GM23248 (cell line): ENCODE data around the gene GRID2. TPM values are rescaled to one million over a fixed set of nuclear protein-coding genes. Genes with fewer than 3 reads are reported as not detected.
"Not testable (repeated sequence)": the region's sequence is repeated elsewhere in the genome, so short reads cannot be mapped to it uniquely, and the experiment has no call there.

Experiments
- DNase-seq: peaks from one replicate; pipeline ENCODE4 v3.0.0-alpha.2; 2015
- H2AFZ ChIP-seq: fragments of 200-600 bp; sonication (generic); 2 replicates; pipeline ENCODE4 v1.6.1; 2016; ENCODE audit warnings: antibody characterized with exemption
- H3F3A ChIP-seq: fragments of 200-600 bp; sonication (generic); 2 replicates; pipeline ENCODE4 v1.6.1; 2016; ENCODE audit warnings: mild to moderate bottlenecking, antibody characterized with exemption, mixed run types; ENCODE audit not compliant: insufficient read depth
- H3K27ac ChIP-seq: fragments of 200-600 bp; sonication (generic); 2 replicates; pipeline ENCODE4 v1.5.1; 2016; ENCODE audit warnings: mild to moderate bottlenecking
- H3K27me3 ChIP-seq: fragments of 200-600 bp; sonication (generic); replicated peaks from 2 replicates; pipeline ENCODE4 v1.6.1; 2016; ENCODE audit warnings: mild to moderate bottlenecking; ENCODE audit not compliant: insufficient read depth
- H3K36me3 ChIP-seq: fragments of 200-600 bp; sonication (generic); 2 replicates; pipeline ENCODE4 v1.6.1; 2016; ENCODE audit warnings: low read depth, mild to moderate bottlenecking
- H3K4me1 ChIP-seq: fragments of 200-600 bp; sonication (generic); 2 replicates; pipeline ENCODE4 v1.6.1; 2016; ENCODE audit warnings: mild to moderate bottlenecking; ENCODE audit not compliant: insufficient read depth
- H3K4me2 ChIP-seq: fragments of 200-600 bp; sonication (generic); one replicate; pipeline ENCODE4 v1.6.1; 2016; ENCODE audit warnings: mild to moderate bottlenecking; ENCODE audit not compliant: unreplicated experiment
- H3K4me3 ChIP-seq: fragments of 200-600 bp; sonication (generic); 2 replicates; pipeline ENCODE4 v1.5.1; 2016; ENCODE audit warnings: mild to moderate bottlenecking
- H3K79me2 ChIP-seq: fragments of 200-600 bp; sonication (generic); 2 replicates; pipeline ENCODE4 v1.6.1; 2016; ENCODE audit warnings: mild to moderate bottlenecking; ENCODE audit not compliant: insufficient read depth
- H3K9ac ChIP-seq: fragments of 200-600 bp; sonication (generic); 2 replicates; pipeline ENCODE4 v1.6.1; 2016; ENCODE audit warnings: mild to moderate bottlenecking
- H3K9me2 ChIP-seq: fragments of 200-600 bp; sonication (generic); 2 replicates; pipeline ENCODE4 v1.6.1; 2016; ENCODE audit warnings: mixed run types, mild to moderate bottlenecking, moderate library complexity; ENCODE audit not compliant: insufficient read depth
- H3K9me3 ChIP-seq: fragments of 200-600 bp; sonication (generic); one replicate; pipeline ENCODE4 v1.6.1; 2017; ENCODE audit warnings: low read depth
- H4K20me1 ChIP-seq: fragments of 200-600 bp; sonication (generic); 2 replicates; pipeline ENCODE4 v1.6.0; 2016; ENCODE audit not compliant: insufficient read depth
- EZH2 ChIP-seq: fragments of 200-600 bp; sonication (generic); IDR thresholded peaks from 2 replicates; pipeline ENCODE4 v1.6.1; 2018; ENCODE audit warnings: antibody characterized with exemption, mild to moderate bottlenecking; ENCODE audit not compliant: insufficient read depth, poor library complexity, severe bottlenecking
- EZH2phosphoT487 ChIP-seq: fragments of 200-600 bp; sonication (generic); IDR thresholded peaks from 2 replicates; pipeline ENCODE4 v1.6.1; 2018; ENCODE audit warnings: antibody characterized with exemption, moderate library complexity, mild to moderate bottlenecking, low read depth; ENCODE audit not compliant: insufficient read depth
- WGBS, 2 experiments: methylation state at CpG; one replicate each; pipeline ENCODE4 v1.1.6; 2015 to 2017; ENCODE audit warnings: low lambda C conversion rate in 2 of 2, low coverage in 1 of 2; ENCODE audit errors: missing lambda C conversion rate in 2 of 2; 5-methylcytosine and 5-hydroxymethylcytosine counted together
- in situ Hi-C: fragments of 300-500 bp; cut with MboI; formaldehyde crosslinking; loops from 2 replicates; pipeline ENCODE4 v1.15.0; 2020
- polyA plus RNA-seq: library from polyadenylated mRNA; unstranded; fragments of >200 nt; fragmentation: Nextera tagmentation; extraction: Ambion mirVana; gene quantifications from 2 replicates; pipeline ENCODE4 v1.2.1, GENCODE V29; 2016
- total RNA-seq: library from RNA; depleted of rRNA; stranded (reverse); fragments of >200 nt; shearing (Covaris generic); gene quantifications from 2 replicates; pipeline ENCODE4 v1.2.3, GENCODE V29; 2014

Gene GRID2
- total and polyA plus RNA-seq, 2 experiments from 2014 or later: not detected

GRCh38 chr4:93285346-93285745 lies 981.6 kb downstream of the GRID2 start:
- no peak for DNase-seq
- Histone ChIP-seq H3K27me3 (no peaks in the 10 kb centered on the region), H3K9ac (no peak overlapping the region), H3F3A (no peaks in the 10 kb centered on the region), H3K4me3 (no peak overlapping the region), H3K9me3 (no peaks in the 10 kb centered on the region), H3K4me1 (no peaks in the 10 kb centered on the region), H3K4me2 (no peak overlapping the region), H3K27ac (no peak overlapping the region), H2AFZ (no peak overlapping the region), H3K79me2 (no peaks in the 10 kb centered on the region), H3K36me3 (no peaks in the 10 kb centered on the region), H4K20me1 (no peaks in the 10 kb centered on the region), H3K9me2 (no peaks in the 10 kb centered on the region; the same call in 1 of the 2 replicates)
- in situ Hi-C loops: no loop called here
- TF ChIP-seq EZH2phosphoT487: no peak
- no peak for TF ChIP-seq EZH2

GRCh38 chr4:93289241-93289640 lies 985.5 kb downstream of the GRID2 start:
- Histone ChIP-seq H3F3A (no peaks in the 10 kb centered on the region), H3K79me2 (no peaks in the 10 kb centered on the region), H2AFZ (no peak overlapping the region), H3K36me3 (no peaks in the 10 kb centered on the region), H3K9me2 (no peaks in the 10 kb centered on the region; the same call in 1 of the 2 replicates), H3K27me3 (no peaks in the 10 kb centered on the region), H3K9me3 (no peaks in the 10 kb centered on the region), H3K4me3 (no peak overlapping the region), H3K4me2 (no peak overlapping the region), H4K20me1 (no peaks in the 10 kb centered on the region), H3K4me1 (no peaks in the 10 kb centered on the region), H3K27ac (no peak overlapping the region), H3K9ac (no peak overlapping the region)
- no peak for DNase-seq
- in situ Hi-C loops: no loop called here
- WGBS, 2 experiments: 75 to 76% methylated on average over 2 of the region's 2 CpGs
- no peak for TF ChIP-seq EZH2
- no peak for TF ChIP-seq EZH2phosphoT487

GRCh38 chr4:93289831-93290230 lies 986.1 kb downstream of the GRID2 start:
- H3K4me1 ChIP-seq: no peaks in the 10 kb centered on the region
- no peak overlapping the region for H3K9ac ChIP-seq
- no peaks in the 10 kb centered on the region; the same call in 1 of the 2 replicates for H3K9me2 ChIP-seq
- H3F3A ChIP-seq: no peaks in the 10 kb centered on the region
- in situ Hi-C loops: no loop called here
- no peak overlapping the region for H3K4me2 ChIP-seq
- no peak overlapping the region for H2AFZ ChIP-seq
- no peaks in the 10 kb centered on the region for H3K36me3 ChIP-seq
- TF ChIP-seq EZH2 (no peak), EZH2phosphoT487 (no peak)
- DNase-seq: no peak
- H3K79me2 ChIP-seq: no peaks in the 10 kb centered on the region
- H3K27me3 ChIP-seq: no peaks in the 10 kb centered on the region
- H4K20me1 ChIP-seq: no peaks in the 10 kb centered on the region
- H3K9me3 ChIP-seq: no peaks in the 10 kb centered on the region
- H3K4me3 ChIP-seq: no peak overlapping the region
- WGBS, 2 experiments: 30 to 32% methylated on average over 2 of the region's 2 CpGs
- no peak overlapping the region for H3K27ac ChIP-seq

DNA sequence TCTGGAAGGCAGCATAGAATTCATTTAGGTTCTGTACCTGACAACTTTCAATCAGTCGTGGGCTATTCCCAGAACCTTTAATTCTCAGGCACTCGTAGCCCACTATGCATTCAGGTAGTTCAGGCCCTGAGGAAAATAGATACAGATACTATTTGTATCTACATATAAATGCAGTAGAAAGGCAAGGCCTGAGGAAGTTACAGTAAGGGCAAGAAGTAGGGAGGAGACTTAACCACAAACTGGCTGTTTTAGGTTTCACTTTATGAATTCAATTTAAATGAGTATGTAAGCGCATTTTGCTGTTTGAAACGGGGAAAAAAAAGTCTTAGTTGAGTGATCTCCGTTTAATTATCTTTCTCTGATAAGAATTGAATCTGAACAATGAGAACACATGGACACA lies 995.4 kb downstream of the GRID2 start:
- no peak overlapping the region for H2AFZ ChIP-seq
- no peaks in the 10 kb centered on the region for H3K36me3 ChIP-seq
- no peaks in the 10 kb centered on the region for H4K20me1 ChIP-seq
- H3K79me2 ChIP-seq: no peaks in the 10 kb centered on the region
- no peak overlapping the region for H3K4me3 ChIP-seq
- no peak overlapping the region for H3K4me2 ChIP-seq
- H3F3A ChIP-seq: no peaks in the 10 kb centered on the region
- H3K9ac ChIP-seq: no peak overlapping the region
- TF ChIP-seq EZH2phosphoT487 (no peak), EZH2 (no peak)
- DNase-seq: no peak
- 49 to 52% methylated on average over 5 of the region's 5 CpGs for WGBS, 2 experiments
- H3K9me2 ChIP-seq: no peaks in the 10 kb centered on the region
- H3K27ac ChIP-seq: no peak overlapping the region
- no peaks in the 10 kb centered on the region for H3K27me3 ChIP-seq
- H3K4me1 ChIP-seq: no peaks in the 10 kb centered on the region
- in situ Hi-C loops: no loop called here
- H3K9me3 ChIP-seq: no peaks in the 10 kb centered on the region

DNA sequence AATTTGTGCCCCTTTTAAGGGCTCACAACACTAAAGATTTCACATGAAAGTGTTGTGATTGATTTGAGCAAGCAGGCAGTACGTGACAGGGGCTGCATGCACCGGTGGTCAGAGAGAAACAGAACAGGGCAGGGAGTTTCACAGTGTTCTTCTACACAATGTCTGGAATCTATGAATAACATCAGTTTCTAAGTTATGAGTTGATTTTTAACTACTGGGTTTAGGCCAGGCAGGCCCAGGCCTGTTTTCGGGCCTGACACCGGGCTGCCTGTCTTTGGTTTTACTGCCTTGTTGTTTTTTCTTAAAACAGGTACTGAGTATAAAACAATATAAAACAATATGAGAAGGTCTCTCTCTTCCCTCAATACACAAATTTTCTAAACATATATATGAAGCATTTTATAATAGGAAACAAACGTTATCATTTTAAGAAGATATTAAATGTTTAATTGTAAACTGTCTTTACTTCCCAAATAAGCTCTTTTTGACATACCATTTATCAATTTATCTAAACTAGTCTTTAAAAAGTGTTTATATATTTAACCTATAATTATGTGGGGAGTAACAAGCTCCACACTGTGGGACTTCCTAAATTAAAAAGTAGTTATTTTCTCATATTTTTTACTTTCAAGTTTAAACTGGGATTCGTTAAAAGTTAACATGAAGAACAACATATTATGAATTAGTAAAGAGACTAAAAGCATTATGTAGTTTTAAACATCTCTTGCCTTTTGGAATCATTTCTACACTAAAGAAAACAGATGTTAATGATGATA lies 997.2 kb downstream of the GRID2 start:
- H3K79me2 ChIP-seq, H4K20me1 ChIP-seq, H3K4me3 ChIP-seq, H3K4me2 ChIP-seq, H3K36me3 ChIP-seq, H3K9me2 ChIP-seq, H3F3A ChIP-seq, H3K9me3 ChIP-seq, H3K4me1 ChIP-seq, H2AFZ ChIP-seq, H3K27me3 ChIP-seq, in situ Hi-C loops, H3K9ac ChIP-seq, DNase-seq, H3K27ac ChIP-seq: not testable (repeated sequence)
- WGBS, 2 experiments: 55 to 57% methylated on average over 6 of the region's 6 CpGs
